ENCODE data around the gene GNG7.
A peak's percentile ranks its signal among the peaks of the same experiment; 100 is the strongest.
"Not testable (repeated sequence)": the region's sequence is repeated elsewhere in the genome, so short reads cannot be mapped to it uniquely, and the experiment has no call there.

GNG7 gene

GRCh38 chr19:2511570-2511969, 190.9 kb downstream of the GNG7 start:
- DNase-seq (ENCODE audit: low read depth, low spot score) = no peak

GRCh38 chr19:2509096-2509495, 193.4 kb downstream of the GNG7 start:
- no peak for DNase-seq (ENCODE audit: low read depth, low spot score)

- DNase-seq (ENCODE audit: low read depth, low spot score) = no peak
Observed at GRCh38 chr19:2507109-2507508, 195.4 kb downstream of the GNG7 start.

- not testable (repeated sequence) for DNase-seq (ENCODE audit: low read depth, low spot score)
Observed at GRCh38 chr19:2506656-2507055, 195.8 kb downstream of the GNG7 start.

GRCh38 chr19:2503521-2504109, 198.9 kb downstream of the GNG7 start:
- DNase-seq (ENCODE audit: low read depth, low spot score) = peak; percentile 41

- no peak for DNase-seq (ENCODE audit: low read depth, low spot score)
Observed at GRCh38 chr19:2500841-2501261, 201.6 kb downstream of the GNG7 start.

- no peak for DNase-seq (ENCODE audit: low read depth, low spot score)
Observed at GRCh38 chr19:2500156-2500555, 202.3 kb downstream of the GNG7 start.

GRCh38 chr19:2497186-2497585, 205.3 kb downstream of the GNG7 start:
- DNase-seq (ENCODE audit: low read depth, low spot score) = no peak

GRCh38 chr19:2495651-2496316, 206.7 kb downstream of the GNG7 start:
- no peak for DNase-seq (ENCODE audit: low read depth, low spot score)

- no peak for DNase-seq (ENCODE audit: low read depth, low spot score)
Observed at GRCh38 chr19:2495130-2495641, 207.3 kb downstream of the GNG7 start.

- DNase-seq (ENCODE audit: low read depth, low spot score) = no peak
Observed at GRCh38 chr19:2494447-2495129, 207.9 kb downstream of the GNG7 start.

GRCh38 chr19:2494084-2494446, 208.4 kb downstream of the GNG7 start:
- no peak for DNase-seq (ENCODE audit: low read depth, low spot score)

- not testable (repeated sequence) for DNase-seq (ENCODE audit: low read depth, low spot score)
Observed at GRCh38 chr19:2493448-2493847, 209.0 kb downstream of the GNG7 start.

GRCh38 chr19:2492870-2493269, 209.6 kb downstream of the GNG7 start:
- no peak for DNase-seq (ENCODE audit: low read depth, low spot score)

GRCh38 chr19:2491130-2491801, 211.2 kb downstream of the GNG7 start:
- no peak for DNase-seq (ENCODE audit: low read depth, low spot score)

GRCh38 chr19:2490659-2491058, 211.8 kb downstream of the GNG7 start:
- no peak for DNase-seq (ENCODE audit: low read depth, low spot score)

- no peak for DNase-seq (ENCODE audit: low read depth, low spot score)
Observed at GRCh38 chr19:2488942-2489731, 213.4 kb downstream of the GNG7 start.

- no peak for DNase-seq (ENCODE audit: low read depth, low spot score)
Observed at GRCh38 chr19:2488405-2488941, 214.0 kb downstream of the GNG7 start.

- DNase-seq (ENCODE audit: low read depth, low spot score) = no peak
Observed at GRCh38 chr19:2487842-2488241, 214.7 kb downstream of the GNG7 start.

- no peak for DNase-seq (ENCODE audit: low read depth, low spot score)
Observed at GRCh38 chr19:2487090-2487489, 215.4 kb downstream of the GNG7 start.

- DNase-seq (ENCODE audit: low read depth, low spot score) = no peak
Observed at GRCh38 chr19:2485428-2485827, 217.1 kb downstream of the GNG7 start.
